ENCODE data around the gene COMP.

The COMP gene

GRCh38 chr19:18782559-18783225 lies 8.4 kb downstream of the COMP start:
- no peak for DNase-seq

GRCh38 chr19:18781885-18782527 lies 9.1 kb downstream of the COMP start:
- no peak for DNase-seq

GRCh38 chr19:18781047-18781600 lies 10.0 kb downstream of the COMP start:
- no peak for DNase-seq

GRCh38 chr19:18780631-18781030 lies 10.5 kb downstream of the COMP start:
- no peak for DNase-seq

GRCh38 chr19:18780081-18780480 lies 11.0 kb downstream of the COMP start:
- DNase-seq: no peak

GRCh38 chr19:18778826-18779495 lies 12.1 kb downstream of the COMP start:
- no peak for DNase-seq

- DNase-seq: no peak
Observed at GRCh38 chr19:18778076-18778389, 13.1 kb downstream of the COMP start.

GRCh38 chr19:18777301-18778075 lies 13.6 kb downstream of the COMP start:
- DNase-seq: no peak

GRCh38 chr19:18776736-18777135 lies 14.4 kb downstream of the COMP start:
- DNase-seq: no peak

GRCh38 chr19:18776288-18776594 lies 14.9 kb downstream of the COMP start:
- no peak for DNase-seq

- DNase-seq: no peak
Observed at GRCh38 chr19:18775586-18776287, 15.4 kb downstream of the COMP start.

- DNase-seq: no peak
Observed at GRCh38 chr19:18774782-18775444, 16.2 kb downstream of the COMP start.

GRCh38 chr19:18774107-18774506 lies 17.0 kb downstream of the COMP start:
- DNase-seq: no peak

GRCh38 chr19:18773682-18774081 lies 17.4 kb downstream of the COMP start:
- no peak for DNase-seq

GRCh38 chr19:18772620-18773587 lies 18.2 kb downstream of the COMP start:
- no peak for DNase-seq

GRCh38 chr19:18771328-18772242 lies 19.5 kb downstream of the COMP start:
- DNase-seq: peak in 1 of 2 experiments; percentile 27

- no peak for DNase-seq
Observed at GRCh38 chr19:18770663-18771327, 20.3 kb downstream of the COMP start.

- DNase-seq: no peak
Observed at GRCh38 chr19:18769989-18770528, 21.0 kb downstream of the COMP start.

Measured in NCI-H524 (cell line).